Vagina (tissue), 2 donors: ENCODE data around the gene RAD9A. TPM values are rescaled to one million over a fixed set of nuclear protein-coding genes. Genes with fewer than 3 reads are reported as not detected.

Experiments
- DNase-seq, 2 donors: peaks; one replicate each; pipeline ENCODE4 v3.0.0-alpha.2; 2017; ENCODE audit errors: extremely low spot score in 2 of 2
- H3K27ac ChIP-seq: fragments of 200-600 bp; sonication (generic); one replicate; pipeline ENCODE4 v1.5.1; 2019
- H3K27me3 ChIP-seq: fragments of 200-600 bp; sonication (generic); one replicate; pipeline ENCODE4 v1.5.1; 2019
- H3K36me3 ChIP-seq, 2 donors: fragments of 200-600 bp; sonication (generic); one replicate each; pipeline ENCODE4 v1.5.1; 2017 to 2019
- H3K4me1 ChIP-seq: fragments of 200-600 bp; sonication (generic); one replicate; pipeline ENCODE4 v1.5.1; 2019
- H3K4me3 ChIP-seq, 2 donors: fragments of 200-600 bp; sonication (generic); 1 replicate in 1 of 2; 2 replicates in 1 of 2; pipeline ENCODE4 v1.5.1; 2016 to 2019
- H3K9me3 ChIP-seq: fragments of 200-600 bp; sonication (generic); one replicate; pipeline ENCODE4 v1.5.1; 2019
- POLR2A ChIP-seq, 2 donors: fragments of 450-650 bp; IDR thresholded peaks; one replicate each; pipeline ENCODE4 v1.6.1; 2017; ENCODE audit warnings: antibody characterized with exemption in 2 of 2, mild to moderate bottlenecking in 2 of 2, moderate library complexity in 2 of 2
- POLR2AphosphoS5 ChIP-seq, 2 donors: sonication (generic); formaldehyde crosslinking; IDR thresholded peaks; one replicate each; pipeline ENCODE4 v1.9.0; 2017; ENCODE audit warnings: antibody characterized with exemption in 2 of 2, mild to moderate bottlenecking in 2 of 2, low read depth in 1 of 2; ENCODE audit not compliant: insufficient read depth in 1 of 2
- intact Hi-C: fragments of 100-400 bp; cut with DNase I; formaldehyde crosslinking; loops from one replicate; pipeline ENCODE4 v1.15.1; 2023
- total RNA-seq: library from RNA; depleted of rRNA; stranded (reverse); fragments of >200 nt; gene quantifications from one replicate; pipeline ENCODE4 v1.2.3, GENCODE V29; 2016
- TF ChIP-seq, protein P1 (sequence below), 3 experiments: fragments of 450-650 bp in 2 of 3; fragments of 200-600 bp in 1 of 3; sonication (generic) in 1 of 3; IDR thresholded peaks; one replicate each; pipeline ENCODE4 v1.5.1; 2017 to 2019; ENCODE audit warnings: antibody characterized with exemption in 3 of 3, mild to moderate bottlenecking in 2 of 3, moderate library complexity in 2 of 3

RAD9A gene
- total RNA-seq, 1 donor from 2014 or later, result 20.6 TPM

- TF ChIP-seq POLR2AphosphoS5 (IDR thresholded peaks at IDR 0.05; ENCODE audit: insufficient read depth in 1 of 2, low read depth in 1 of 2), result no peak
- TF ChIP-seq, protein P1, sequence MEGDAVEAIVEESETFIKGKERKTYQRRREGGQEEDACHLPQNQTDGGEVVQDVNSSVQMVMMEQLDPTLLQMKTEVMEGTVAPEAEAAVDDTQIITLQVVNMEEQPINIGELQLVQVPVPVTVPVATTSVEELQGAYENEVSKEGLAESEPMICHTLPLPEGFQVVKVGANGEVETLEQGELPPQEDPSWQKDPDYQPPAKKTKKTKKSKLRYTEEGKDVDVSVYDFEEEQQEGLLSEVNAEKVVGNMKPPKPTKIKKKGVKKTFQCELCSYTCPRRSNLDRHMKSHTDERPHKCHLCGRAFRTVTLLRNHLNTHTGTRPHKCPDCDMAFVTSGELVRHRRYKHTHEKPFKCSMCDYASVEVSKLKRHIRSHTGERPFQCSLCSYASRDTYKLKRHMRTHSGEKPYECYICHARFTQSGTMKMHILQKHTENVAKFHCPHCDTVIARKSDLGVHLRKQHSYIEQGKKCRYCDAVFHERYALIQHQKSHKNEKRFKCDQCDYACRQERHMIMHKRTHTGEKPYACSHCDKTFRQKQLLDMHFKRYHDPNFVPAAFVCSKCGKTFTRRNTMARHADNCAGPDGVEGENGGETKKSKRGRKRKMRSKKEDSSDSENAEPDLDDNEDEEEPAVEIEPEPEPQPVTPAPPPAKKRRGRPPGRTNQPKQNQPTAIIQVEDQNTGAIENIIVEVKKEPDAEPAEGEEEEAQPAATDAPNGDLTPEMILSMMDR (IDR thresholded peaks at IDR 0.05), result no peak
- no peak for TF ChIP-seq POLR2A (IDR thresholded peaks at IDR 0.05)
- no peaks in the 10 kb centered on the region for H3K9me3 ChIP-seq
- H3K4me1 ChIP-seq, result peaks cover 30% of the 10 kb centered on the region
- H3K27me3 ChIP-seq, result no peaks in the 10 kb centered on the region
- intact Hi-C loops, result no loop called here
- no peak for DNase-seq
- no peak overlapping the region for H3K4me3 ChIP-seq
- H3K27ac ChIP-seq, result peak overlapping the region; percentile 92
- peaks cover 0 to 28% of the 10 kb centered on the region in 2 donors for H3K36me3 ChIP-seq
Observed at GRCh38 chr11:67429722-67430121, 37.9 kb downstream of the RAD9A start.

DNA sequence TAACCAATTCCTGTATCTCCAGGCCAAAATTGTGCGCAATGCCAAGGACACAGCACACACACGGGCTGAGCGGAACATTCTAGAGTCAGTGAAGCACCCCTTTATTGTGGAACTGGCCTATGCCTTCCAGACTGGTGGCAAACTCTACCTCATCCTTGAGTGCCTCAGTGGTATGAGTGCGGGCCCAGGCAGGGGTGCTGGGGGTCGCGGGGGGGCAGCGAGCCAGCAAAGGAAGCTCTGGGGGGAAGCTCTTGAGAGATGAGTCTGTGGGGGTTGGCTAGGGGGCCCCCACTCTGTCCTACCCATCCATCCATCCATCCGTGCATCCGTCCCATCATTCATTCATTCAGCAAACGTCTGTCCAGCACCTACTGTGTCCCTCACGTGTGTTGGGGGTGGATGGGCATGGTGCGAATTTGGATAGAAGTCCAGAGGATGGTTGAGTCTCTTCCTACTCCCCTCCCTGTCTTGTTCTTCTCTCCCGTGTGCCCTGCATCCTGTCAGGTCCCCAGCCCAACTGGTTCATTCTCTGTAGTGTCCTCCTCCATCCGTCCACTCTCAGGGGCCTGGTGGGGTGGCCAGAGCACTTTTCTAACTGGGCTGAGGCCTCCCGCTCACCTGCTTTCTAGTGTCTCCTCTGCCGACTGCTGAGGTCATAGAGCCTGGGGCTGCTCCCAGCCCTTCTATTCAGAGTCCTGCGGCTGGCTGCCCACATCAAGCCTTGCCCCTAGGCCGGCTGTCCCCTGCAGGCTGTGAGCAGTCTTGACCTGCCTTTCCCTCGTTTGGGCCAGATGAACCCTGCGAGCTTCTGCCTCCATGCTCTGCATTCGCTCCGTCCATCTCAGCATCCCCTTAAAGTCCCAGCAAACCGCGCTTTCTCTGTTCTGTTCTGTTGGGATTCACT is 39.8 kb downstream of the RAD9A start:
- peaks cover 48% of the 10 kb centered on the region for H3K4me1 ChIP-seq
- H3K9me3 ChIP-seq, result no peaks in the 10 kb centered on the region
- no peaks in the 10 kb centered on the region for H3K27me3 ChIP-seq
- H3K27ac ChIP-seq, result no peak overlapping the region
- TF ChIP-seq, protein P1 (IDR thresholded peaks at IDR 0.05), result no peak
- no peak for TF ChIP-seq POLR2AphosphoS5 (IDR thresholded peaks at IDR 0.05; ENCODE audit: insufficient read depth in 1 of 2, low read depth in 1 of 2)
- no peak for TF ChIP-seq POLR2A (IDR thresholded peaks at IDR 0.05)
- no peak for DNase-seq
- intact Hi-C loops, result no loop called here
- H3K36me3 ChIP-seq, result peaks cover 0 to 43% of the 10 kb centered on the region in 2 donors
- no peak overlapping the region for H3K4me3 ChIP-seq

DNA sequence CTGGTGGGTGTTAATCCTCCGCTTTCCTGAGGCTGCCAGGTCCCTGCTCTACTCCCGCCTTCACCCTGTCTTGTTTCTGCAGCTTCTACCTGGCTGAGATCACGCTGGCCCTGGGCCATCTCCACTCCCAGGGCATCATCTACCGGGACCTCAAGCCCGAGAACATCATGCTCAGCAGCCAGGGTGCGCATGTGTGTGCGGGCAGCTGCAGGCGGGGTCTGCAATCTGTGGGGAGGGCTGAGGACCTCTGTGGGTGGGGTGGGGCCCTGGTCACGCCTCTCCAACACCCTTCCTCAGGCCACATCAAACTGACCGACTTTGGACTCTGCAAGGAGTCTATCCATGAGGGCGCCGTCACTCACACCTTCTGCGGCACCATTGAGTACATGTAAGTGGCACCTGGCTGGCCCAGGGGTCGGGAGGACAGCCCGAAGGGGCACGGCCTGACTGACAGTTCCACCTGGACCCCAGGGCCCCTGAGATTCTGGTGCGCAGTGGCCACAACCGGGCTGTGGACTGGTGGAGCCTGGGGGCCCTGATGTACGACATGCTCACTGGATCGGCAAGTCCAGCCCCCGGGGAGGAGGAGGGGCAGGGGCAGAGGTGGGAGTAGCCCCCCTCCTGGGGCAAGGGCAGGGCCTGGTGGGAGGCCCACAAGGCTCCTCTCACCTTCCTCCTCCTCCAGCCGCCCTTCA is 41.0 kb downstream of the RAD9A start:
- intact Hi-C loops, result no loop called here
- no peak overlapping the region for H3K4me3 ChIP-seq

GRCh38 chr11:67433536-67434394 is 42.0 kb downstream of the RAD9A start:
- peaks cover 0 to 43% of the 10 kb centered on the region in 2 donors for H3K36me3 ChIP-seq
- H3K4me1 ChIP-seq, result peaks cover 41% of the 10 kb centered on the region
- H3K4me3 ChIP-seq, result no peak overlapping the region
- intact Hi-C loops, result no loop called here
- TF ChIP-seq POLR2AphosphoS5 (IDR thresholded peaks at IDR 0.05; ENCODE audit: insufficient read depth in 1 of 2, low read depth in 1 of 2) (no peak), POLR2A (IDR thresholded peaks at IDR 0.05) (no peak)
- TF ChIP-seq, protein P1 (IDR thresholded peaks at IDR 0.05), result no peak
- no peaks in the 10 kb centered on the region for H3K27me3 ChIP-seq
- H3K27ac ChIP-seq, result no peak overlapping the region
- no peak for DNase-seq
- no peaks in the 10 kb centered on the region for H3K9me3 ChIP-seq

More for the DNA sequence above, 41.0 kb downstream of the RAD9A start:
- no peak overlapping the region for H3K27ac ChIP-seq
- TF ChIP-seq, protein P1 (IDR thresholded peaks at IDR 0.05), result no peak
- TF ChIP-seq POLR2AphosphoS5 (IDR thresholded peaks at IDR 0.05; ENCODE audit: insufficient read depth in 1 of 2, low read depth in 1 of 2) (no peak), POLR2A (IDR thresholded peaks at IDR 0.05) (no peak)
- H3K4me1 ChIP-seq, result peaks cover 44% of the 10 kb centered on the region
- no peaks in the 10 kb centered on the region for H3K27me3 ChIP-seq
- H3K36me3 ChIP-seq, result peaks cover 0 to 43% of the 10 kb centered on the region in 2 donors
- no peaks in the 10 kb centered on the region for H3K9me3 ChIP-seq
- no peak for DNase-seq
